T-helper 1 cell treated with Interleukin-12 subunit alpha and Interleukin-12 subunit beta and Interleukin-4 antibody, amounts not matched to agents 30 ng/mL and 1 ng/mL, for 36 hours (primary cell): ENCODE data around the gene TRIM38. TPM values are rescaled to one million over a fixed set of nuclear protein-coding genes. Genes with fewer than 3 reads are reported as not detected.
"Not testable (repeated sequence)": the region's sequence is repeated elsewhere in the genome, so short reads cannot be mapped to it uniquely, and the experiment has no call there.

Experiments
- intact Hi-C: fragments of 100-400 bp; cut with micrococcal nuclease; formaldehyde crosslinking; loops from one replicate; pipeline ENCODE4 v1.15.1; 2024
- total RNA-seq: library from RNA; stranded (reverse); gene quantifications from 2 replicates; pipeline ENCODE4 v1.2.3, GENCODE V29; 2022

Gene TRIM38
- total RNA-seq, result 29.2 and 29.4 TPM in 2 replicates

GRCh38 chr6:25962149-25963127, at the start of gene TRIM38:
TSS of gene TRIM38 (plus strand) at chr6:25962802. CDS start at chr6:25966523, 3,721 bp downstream.
- intact Hi-C loops, result loop anchor here (1.0 to 5.0 kb wide), 7 partner anchors 17 to 1241 kb away; partner anchors contain the start of gene CARMIL1

DNA sequence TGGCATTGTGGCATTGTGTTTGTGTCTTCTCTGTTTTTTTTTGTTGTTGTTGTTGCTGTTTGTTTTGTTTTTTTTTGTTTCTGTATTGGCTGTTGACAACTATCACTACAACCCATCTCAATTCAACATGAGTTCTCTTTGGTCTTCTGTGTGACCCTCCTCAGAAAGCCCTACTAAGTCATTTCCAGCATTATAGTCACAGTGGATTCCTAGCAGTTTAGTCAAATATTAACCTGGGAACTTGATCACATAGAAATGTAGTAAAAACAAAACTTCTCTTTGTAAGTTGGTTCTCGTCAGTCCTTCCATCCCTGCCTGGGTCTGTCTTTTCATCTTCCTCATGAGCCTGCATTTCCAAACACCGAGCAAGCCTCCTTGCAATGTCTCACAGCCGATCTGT, 48.9 kb upstream of the TRIM38 start:
- intact Hi-C loops, result no loop called here

- intact Hi-C loops, result no loop called here
These were observed 46.3 kb upstream of the TRIM38 start for GRCh38 chr6:25916330-25916729.

- intact Hi-C loops, result no loop called here
These were observed 45.7 kb upstream of the TRIM38 start for GRCh38 chr6:25916789-25917490.

- intact Hi-C loops, result no loop called here
These were observed 44.4 kb upstream of the TRIM38 start for GRCh38 chr6:25918083-25918683.

GRCh38 chr6:25919657-25920056, 42.9 kb upstream of the TRIM38 start:
- intact Hi-C loops, result no loop called here

- intact Hi-C loops, result no loop called here
These were observed 40.9 kb upstream of the TRIM38 start for GRCh38 chr6:25921525-25922203.

DNA sequence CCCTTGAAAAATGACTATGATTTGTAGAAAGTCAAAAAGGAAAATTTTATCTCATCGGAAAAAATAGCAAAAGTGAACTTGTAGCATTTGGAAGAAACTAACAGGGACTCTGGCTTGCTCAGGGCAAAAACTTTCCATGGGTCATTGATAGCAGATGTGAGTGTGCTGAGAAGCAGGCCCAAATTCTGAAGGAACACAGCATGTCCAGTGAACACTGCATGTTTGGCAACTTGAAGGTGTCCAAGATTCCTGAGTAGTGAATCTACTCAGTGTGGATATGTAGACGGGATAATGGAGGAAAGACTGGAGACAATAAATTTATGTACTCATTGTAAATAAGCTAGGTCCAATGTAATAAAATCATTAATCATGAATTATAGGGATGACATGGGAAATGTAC, 40.3 kb upstream of the TRIM38 start:
- intact Hi-C loops, result no loop called here

DNA sequence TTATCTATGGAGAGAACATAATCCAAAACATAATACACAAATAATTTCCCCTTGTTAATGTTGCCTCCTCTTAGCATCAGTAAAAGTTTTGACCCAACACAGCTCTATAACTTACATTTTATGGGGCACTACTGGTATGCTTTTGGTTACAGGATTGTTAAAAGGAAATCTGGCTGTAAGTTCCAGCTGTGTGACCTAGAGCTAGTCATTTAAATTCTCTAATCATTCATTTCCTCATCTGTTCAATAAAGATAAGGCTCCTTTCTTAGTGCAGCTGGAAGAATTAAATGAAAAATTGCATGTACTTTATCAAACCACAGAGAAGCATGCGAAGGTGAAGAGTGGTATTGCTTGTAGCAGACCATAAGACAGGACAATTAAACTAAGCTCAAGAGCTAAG, 36.7 kb upstream of the TRIM38 start:
- intact Hi-C loops, result loop anchor here (2.0 kb wide), 1 partner anchor 19 kb away; no protein-coding TSS in a partner anchor

DNA sequence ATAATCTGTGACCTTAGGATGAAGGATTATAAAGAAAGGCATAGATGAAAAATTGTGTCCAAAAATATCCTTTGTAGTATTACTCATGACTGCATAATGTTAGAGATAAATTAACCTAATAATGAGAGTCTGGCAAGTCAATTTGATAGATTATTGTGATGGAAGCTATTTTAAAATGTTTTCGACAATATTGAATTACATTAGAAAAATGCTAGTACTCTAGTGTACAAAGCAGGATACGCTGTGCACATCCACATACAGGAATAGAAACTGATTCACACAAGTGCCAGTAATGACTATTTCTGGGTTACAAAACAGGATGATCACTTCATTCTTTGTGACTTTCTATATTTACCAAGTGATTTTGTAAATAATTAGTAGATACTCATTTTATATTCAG, 35.4 kb upstream of the TRIM38 start:
- intact Hi-C loops, result loop anchor here (2.0 kb wide), 1 partner anchor 18 kb away; no protein-coding TSS in a partner anchor

GRCh38 chr6:25927756-25928216, 34.8 kb upstream of the TRIM38 start:
- intact Hi-C loops, result loop anchor here (2.0 kb wide), 1 partner anchor 17 kb away; no protein-coding TSS in a partner anchor

GRCh38 chr6:25928562-25929324, 33.9 kb upstream of the TRIM38 start:
- intact Hi-C loops, result no loop called here

- intact Hi-C loops, result not testable (repeated sequence)
These were observed 32.8 kb upstream of the TRIM38 start for GRCh38 chr6:25929785-25930184.

- intact Hi-C loops, result no loop called here
These were observed 31.8 kb upstream of the TRIM38 start, which contains the start of gene SLC17A2 for GRCh38 chr6:25930532-25931410. TSS of gene SLC17A2 (minus strand) at chr6:25930691. CDS start at chr6:25925796, 4,895 bp downstream.

GRCh38 chr6:25931411-25931709, 31.2 kb upstream of the TRIM38 start:
- intact Hi-C loops, result no loop called here

GRCh38 chr6:25934156-25934555, 28.4 kb upstream of the TRIM38 start:
- intact Hi-C loops, result no loop called here

DNA sequence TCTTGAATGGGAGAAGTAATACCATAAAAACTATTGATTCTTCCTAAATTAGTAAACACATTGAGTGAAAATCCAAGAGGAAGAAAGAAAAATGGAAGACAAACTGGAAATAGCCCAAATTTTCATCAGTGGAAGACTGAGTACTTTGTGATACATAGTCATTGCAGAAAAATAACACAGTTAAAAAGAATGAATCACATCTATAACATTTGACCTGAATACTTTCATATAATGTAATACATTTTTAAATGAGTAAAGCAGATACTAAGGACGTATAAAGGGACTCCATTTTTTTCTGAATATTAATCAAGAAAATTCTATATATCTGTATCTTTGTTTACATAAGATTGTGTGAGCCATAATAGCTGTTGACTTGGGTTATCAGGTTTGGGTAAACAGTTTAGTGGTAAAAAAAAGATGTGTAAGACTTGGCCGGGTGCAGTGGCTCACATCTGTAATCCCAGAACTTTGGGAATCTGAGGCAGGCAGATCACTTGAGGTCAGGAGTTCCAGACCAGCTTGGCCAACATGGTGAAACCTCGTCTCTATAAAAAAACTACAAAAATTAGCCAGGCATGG, 27.8 kb upstream of the TRIM38 start:
- intact Hi-C loops, result no loop called here

DNA sequence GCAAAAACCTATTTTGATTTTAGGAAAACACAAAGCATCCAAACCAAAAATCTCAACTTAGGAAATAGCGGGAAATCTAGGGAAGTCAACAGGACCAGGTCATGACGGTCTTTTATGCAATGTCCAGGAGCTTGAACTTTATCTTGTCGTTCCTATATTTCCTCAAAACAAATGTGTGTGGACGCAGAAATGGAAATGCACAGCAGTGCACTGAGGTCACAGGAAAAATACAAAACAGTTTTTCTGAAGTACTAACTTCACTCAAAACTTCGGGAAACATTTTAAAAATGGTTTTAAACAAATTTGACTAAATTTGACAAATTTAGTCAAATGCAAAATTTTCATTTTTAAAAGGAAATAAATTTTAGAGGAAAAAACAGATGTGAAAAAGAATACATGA, 26.6 kb upstream of the TRIM38 start:
- intact Hi-C loops, result no loop called here

DNA sequence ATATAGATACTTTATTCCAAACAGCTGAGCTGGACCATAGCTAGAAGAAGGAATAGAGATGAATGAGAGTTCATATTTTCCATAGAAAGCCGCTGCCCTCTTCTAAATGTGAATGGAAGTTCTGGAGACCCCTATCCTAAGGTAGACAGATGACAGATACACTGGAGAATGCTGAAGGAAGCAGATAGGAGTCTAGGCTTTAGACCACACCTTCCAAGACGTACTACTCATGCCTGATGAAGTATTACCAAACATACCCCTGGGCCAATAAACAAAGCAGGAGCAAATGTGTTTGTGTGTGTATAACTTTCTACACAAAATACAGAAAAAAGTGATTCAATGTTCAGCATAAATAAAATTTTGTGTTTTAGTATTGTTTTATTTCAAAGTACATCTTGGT, 23.0 kb upstream of the TRIM38 start:
- intact Hi-C loops, result no loop called here
